ENCODE results near the gene SULT2A1. TPM values are rescaled to one million over a fixed set of nuclear protein-coding genes. Genes with fewer than 3 reads are reported as not detected.

The SULT2A1 gene
- total RNA-seq, 1 experiment from 2014 or later = not detected

GRCh38 chr19:47839913-47840312 lies 46.2 kb downstream of the SULT2A1 start:
- H3K9me3 Mint-ChIP-seq (ENCODE audit: low read depth, unreplicated experiment) = no peaks in the 10 kb centered on the region
- no peak overlapping the region for H3K4me3 Mint-ChIP-seq (ENCODE audit: low read depth, unreplicated experiment)
- no peak overlapping the region for H3K27ac Mint-ChIP-seq (ENCODE audit: unreplicated experiment)
- DNase-seq = no peak
- intact Hi-C loops (cut with micrococcal nuclease; ENCODE audit: unreplicated experiment) = no loop called here
- no peaks in the 10 kb centered on the region for H3K36me3 Mint-ChIP-seq (ENCODE audit: insufficient read depth, unreplicated experiment)
- CTCF ChIA-PET = interaction anchor here (0.6 to 0.7 kb wide), 2 partner anchors 10 to 330 kb away, joined by 3 to 4 read pairs; no protein-coding TSS in a partner anchor
- no peaks in the 10 kb centered on the region for H3K4me1 Mint-ChIP-seq (ENCODE audit: low read depth, unreplicated experiment)
- H3K27me3 Mint-ChIP-seq (ENCODE audit: unreplicated experiment) = peaks cover 43% of the 10 kb centered on the region
- TF ChIP-seq CTCF (IDR thresholded peaks at IDR 0.05; ENCODE audit: unreplicated experiment) = no peak
- no TSS peak for BruUV-seq (replicated peaks)

GRCh38 chr19:47839411-47839810 lies 46.7 kb downstream of the SULT2A1 start:
- no peaks in the 10 kb centered on the region for H3K9me3 Mint-ChIP-seq (ENCODE audit: low read depth, unreplicated experiment)
- BruUV-seq (replicated peaks) = no TSS peak
- no peak overlapping the region for H3K27ac Mint-ChIP-seq (ENCODE audit: unreplicated experiment)
- H3K36me3 Mint-ChIP-seq (ENCODE audit: insufficient read depth, unreplicated experiment) = no peaks in the 10 kb centered on the region
- no peak for TF ChIP-seq CTCF (IDR thresholded peaks at IDR 0.05; ENCODE audit: unreplicated experiment)
- H3K27me3 Mint-ChIP-seq (ENCODE audit: unreplicated experiment) = peaks cover 38% of the 10 kb centered on the region
- intact Hi-C loops (cut with micrococcal nuclease; ENCODE audit: unreplicated experiment) = no loop called here
- no peak for DNase-seq
- no peak overlapping the region for H3K4me3 Mint-ChIP-seq (ENCODE audit: low read depth, unreplicated experiment)
- no peaks in the 10 kb centered on the region for H3K4me1 Mint-ChIP-seq (ENCODE audit: low read depth, unreplicated experiment)
- CTCF ChIA-PET = interaction anchor here (0.6 kb wide), 1 partner anchor 330 kb away, joined by 4 read pairs; no protein-coding TSS in a partner anchor

GRCh38 chr19:47836038-47836437 lies 50.1 kb downstream of the SULT2A1 start:
- peaks cover 4% of the 10 kb centered on the region for H3K27me3 Mint-ChIP-seq (ENCODE audit: unreplicated experiment)
- no peak overlapping the region for H3K27ac Mint-ChIP-seq (ENCODE audit: unreplicated experiment)
- no peak overlapping the region for H3K4me3 Mint-ChIP-seq (ENCODE audit: low read depth, unreplicated experiment)
- no peaks in the 10 kb centered on the region for H3K4me1 Mint-ChIP-seq (ENCODE audit: low read depth, unreplicated experiment)
- intact Hi-C loops (cut with micrococcal nuclease; ENCODE audit: unreplicated experiment) = no loop called here
- BruUV-seq (replicated peaks) = no TSS peak
- no peaks in the 10 kb centered on the region for H3K36me3 Mint-ChIP-seq (ENCODE audit: insufficient read depth, unreplicated experiment)
- CTCF ChIA-PET = interaction anchor here (0.7 kb wide), 1 partner anchor 319 kb away, joined by 3 read pairs; no protein-coding TSS in a partner anchor
- H3K9me3 Mint-ChIP-seq (ENCODE audit: low read depth, unreplicated experiment) = no peaks in the 10 kb centered on the region
- DNase-seq = no peak
- no peak for TF ChIP-seq CTCF (IDR thresholded peaks at IDR 0.05; ENCODE audit: unreplicated experiment)

GRCh38 chr19:47832723-47833122 lies 53.4 kb downstream of the SULT2A1 start:
- Mint-ChIP-seq H3K4me3 (ENCODE audit: low read depth, unreplicated experiment) (no peak overlapping the region), H3K9me3 (ENCODE audit: low read depth, unreplicated experiment) (no peaks in the 10 kb centered on the region), H3K27me3 (ENCODE audit: unreplicated experiment) (peaks cover 14% of the 10 kb centered on the region), H3K4me1 (ENCODE audit: low read depth, unreplicated experiment) (no peaks in the 10 kb centered on the region), H3K27ac (ENCODE audit: unreplicated experiment) (no peak overlapping the region), H3K36me3 (ENCODE audit: insufficient read depth, unreplicated experiment) (no peaks in the 10 kb centered on the region)
- intact Hi-C loops (cut with micrococcal nuclease; ENCODE audit: unreplicated experiment) = no loop called here
- no peak for TF ChIP-seq CTCF (IDR thresholded peaks at IDR 0.05; ENCODE audit: unreplicated experiment)
- no TSS peak for BruUV-seq (replicated peaks)
- CTCF ChIA-PET = no interaction called here
- no peak for DNase-seq
